PC-3 (cell line): ENCODE measurements around the gene CYS1. TPM values are rescaled to one million over a fixed set of nuclear protein-coding genes. Genes with fewer than 3 reads are reported as not detected.
"Not testable (repeated sequence)": the region's sequence is repeated elsewhere in the genome, so short reads cannot be mapped to it uniquely, and the experiment has no call there.

Experiments
- ATAC-seq: fragments of 200-7000 bp; cut with Tn5 transposase; 2 replicates; pipeline ENCODE4 v1.9.1; 2020; ENCODE audit warnings: mild to moderate bottlenecking, moderate library complexity
- BruUV-seq: library from RNA; stranded (reverse); fragments of 400-500 nt; replicated peaks from 2 replicates; lab custom pipeline; 2021; lab: Mats Ljungman, UMichigan
- CTCF ChIA-PET: fragments of 300-600 bp; sonication (Branson Sonifier 250); formaldehyde crosslinking; loops from one replicate; lab custom pipeline; 2022; ENCODE audit warnings: antibody characterized with exemption; lab: Charles Lee
- POLR2A ChIA-PET: fragments of 300-600 bp; sonication (Branson Sonifier 250); formaldehyde crosslinking; loops from one replicate; lab custom pipeline; 2022; ENCODE audit warnings: antibody characterized with exemption; ENCODE audit not compliant: unreplicated experiment; lab: Charles Lee
- DNase-seq: peaks from one replicate; pipeline ENCODE4 v3.0.0-alpha.2; 2015
- H2AFZ ChIP-seq: fragments of 300-600 bp; sonication (generic); 2 replicates; pipeline ENCODE4 v1.6.0; 2016; ENCODE audit warnings: antibody characterized with exemption, low read length
- H3F3A ChIP-seq: fragments of 300-600 bp; sonication (generic); one replicate; pipeline ENCODE4 v1.6.0; 2017; ENCODE audit warnings: antibody characterized with exemption, low read length, control low read depth, mild to moderate bottlenecking; ENCODE audit not compliant: unreplicated experiment
- H3K27ac ChIP-seq: fragments of 300-600 bp; sonication (generic); 2 replicates; pipeline ENCODE4 v1.5.1; 2016; ENCODE audit warnings: mild to moderate bottlenecking, low read length
- H3K27me3 ChIP-seq: fragments of 300-600 bp; sonication (generic); 2 replicates; pipeline ENCODE4 v1.6.1; 2016; ENCODE audit warnings: low read length, mixed read lengths
- H3K36me3 ChIP-seq: fragments of 300-600 bp; sonication (generic); 2 replicates; pipeline ENCODE4 v1.6.1; 2016; ENCODE audit warnings: low read depth, mixed run types, low read length, mixed read lengths
- H3K4me1 ChIP-seq: fragments of 300-600 bp; sonication (generic); 2 replicates; pipeline ENCODE4 v1.5.1; 2016; ENCODE audit warnings: low read length; ENCODE audit not compliant: insufficient read depth
- H3K4me2 ChIP-seq: fragments of 300-600 bp; sonication (generic); 2 replicates; pipeline ENCODE4 v1.6.0; 2016; ENCODE audit warnings: low read length
- H3K4me3 ChIP-seq: fragments of 300-600 bp; sonication (generic); 2 replicates; pipeline ENCODE4 v1.5.1; 2016; ENCODE audit warnings: mild to moderate bottlenecking, low read length, mixed read lengths
- H3K79me2 ChIP-seq: fragments of 300-600 bp; sonication (generic); 2 replicates; pipeline ENCODE4 v1.6.1; 2017; ENCODE audit warnings: low read length, mixed read lengths
- H3K9ac ChIP-seq: fragments of 300-600 bp; sonication (generic); 2 replicates; pipeline ENCODE4 v1.6.0; 2016; ENCODE audit warnings: mild to moderate bottlenecking, low read length
- H3K9me2 ChIP-seq: fragments of 300-600 bp; sonication (generic); replicated peaks from 2 replicates; pipeline ENCODE4 v1.6.1; 2016; ENCODE audit warnings: mixed run types, low read length, mixed read lengths
- H3K9me3 ChIP-seq: fragments of 300-600 bp; sonication (generic); 2 replicates; pipeline ENCODE4 v1.6.1; 2016; ENCODE audit warnings: low read length, mixed read lengths
- H4K20me1 ChIP-seq: fragments of 300-600 bp; sonication (generic); 2 replicates; pipeline ENCODE4 v1.6.1; 2016; ENCODE audit warnings: low read length, mixed read lengths
- EZH2 ChIP-seq: fragments of 300-600 bp; sonication (generic); IDR thresholded peaks from one replicate; pipeline ENCODE4 v1.6.1; 2017; ENCODE audit warnings: antibody characterized with exemption, mild to moderate bottlenecking, low read length; ENCODE audit not compliant: unreplicated experiment
- EZH2phosphoT487 ChIP-seq: fragments of 300-600 bp; sonication (generic); IDR thresholded peaks from 2 replicates; pipeline ENCODE4 v1.6.1; 2018; ENCODE audit warnings: mild to moderate bottlenecking, antibody characterized with exemption, low read length, borderline replicate concordance
- intact Hi-C: fragments of 100-400 bp; cut with micrococcal nuclease; formaldehyde crosslinking; loops from 2 replicates; pipeline ENCODE4 v1.9.0; 2023
- total RNA-seq: library from RNA; depleted of rRNA; stranded (reverse); fragments of >200 nt; gene quantifications from 2 replicates; pipeline ENCODE4 v1.2.3, GENCODE V29; 2014
- TF ChIP-seq, protein P1 (sequence below): fragments of 300-600 bp; sonication (generic); conservative IDR thresholded peaks from 2 replicates; pipeline ENCODE4 v1.5.1; 2017; ENCODE audit warnings: antibody characterized with exemption, low read depth, mild to moderate bottlenecking, low read length

CYS1 gene
- total RNA-seq, 1 experiment from 2014 or later, result 0.15 TPM

- peaks cover 9% of the 10 kb centered on the region for H4K20me1 ChIP-seq
- no peak for ATAC-seq
- H3K4me2 ChIP-seq, result peak overlapping the region; percentile 89
- H3K4me3 ChIP-seq, result peak overlapping the region; percentile 86
- no peak for DNase-seq
- ChIA-PET POLR2A (no interaction called here), CTCF (no interaction called here)
- BruUV-seq, result no TSS peak
- peak overlapping the region; percentile 98 for H3K9ac ChIP-seq
- H3K27ac ChIP-seq, result peak overlapping the region; percentile 95
- peaks cover 47% of the 10 kb centered on the region for H3K79me2 ChIP-seq
- H3K27me3 ChIP-seq, result no peaks in the 10 kb centered on the region
- H3K9me3 ChIP-seq, result no peaks in the 10 kb centered on the region
- peaks cover 28% of the 10 kb centered on the region for H3K4me1 ChIP-seq
- H3K9me2 ChIP-seq, result no peaks in the 10 kb centered on the region
- peaks cover 14% of the 10 kb centered on the region for H3K36me3 ChIP-seq
- H3F3A ChIP-seq, result no peaks in the 10 kb centered on the region
- intact Hi-C loops, result loop anchor here (2.0 to 5.0 kb wide), 3 partner anchors 47 to 458 kb away; partner anchors contain the start of gene HPCAL1
- TF ChIP-seq, protein P1, sequence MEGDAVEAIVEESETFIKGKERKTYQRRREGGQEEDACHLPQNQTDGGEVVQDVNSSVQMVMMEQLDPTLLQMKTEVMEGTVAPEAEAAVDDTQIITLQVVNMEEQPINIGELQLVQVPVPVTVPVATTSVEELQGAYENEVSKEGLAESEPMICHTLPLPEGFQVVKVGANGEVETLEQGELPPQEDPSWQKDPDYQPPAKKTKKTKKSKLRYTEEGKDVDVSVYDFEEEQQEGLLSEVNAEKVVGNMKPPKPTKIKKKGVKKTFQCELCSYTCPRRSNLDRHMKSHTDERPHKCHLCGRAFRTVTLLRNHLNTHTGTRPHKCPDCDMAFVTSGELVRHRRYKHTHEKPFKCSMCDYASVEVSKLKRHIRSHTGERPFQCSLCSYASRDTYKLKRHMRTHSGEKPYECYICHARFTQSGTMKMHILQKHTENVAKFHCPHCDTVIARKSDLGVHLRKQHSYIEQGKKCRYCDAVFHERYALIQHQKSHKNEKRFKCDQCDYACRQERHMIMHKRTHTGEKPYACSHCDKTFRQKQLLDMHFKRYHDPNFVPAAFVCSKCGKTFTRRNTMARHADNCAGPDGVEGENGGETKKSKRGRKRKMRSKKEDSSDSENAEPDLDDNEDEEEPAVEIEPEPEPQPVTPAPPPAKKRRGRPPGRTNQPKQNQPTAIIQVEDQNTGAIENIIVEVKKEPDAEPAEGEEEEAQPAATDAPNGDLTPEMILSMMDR, result no peak
- TF ChIP-seq EZH2phosphoT487, result no peak
- no peak for TF ChIP-seq EZH2
- H2AFZ ChIP-seq, result peak overlapping the region; percentile 61; the same call in 1 of the 2 replicates
Observed at GRCh38 chr2:10119601-10120157, 39.5 kb upstream of the CYS1 start.

DNA sequence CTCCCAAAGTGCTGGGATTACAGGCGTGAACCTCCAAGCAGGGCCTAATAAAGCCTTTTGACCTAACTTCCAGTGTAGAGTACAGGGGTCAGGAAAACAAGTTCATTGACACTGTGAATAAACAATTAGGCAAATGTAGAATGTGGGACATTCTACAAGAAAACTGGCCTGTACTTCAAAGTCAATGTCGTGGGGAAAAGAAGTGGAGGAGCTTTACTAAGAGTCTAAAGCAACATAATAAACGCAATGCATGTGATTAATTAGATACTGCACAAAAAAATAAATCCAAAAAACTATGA lies 38.8 kb upstream of the CYS1 start:
- H3F3A ChIP-seq, result no peaks in the 10 kb centered on the region
- H3K4me1 ChIP-seq, result peaks cover 28% of the 10 kb centered on the region
- no peak overlapping the region for H3K4me2 ChIP-seq
- H2AFZ ChIP-seq, result no peak overlapping the region
- peaks cover 8% of the 10 kb centered on the region; the same call in 1 of the 2 replicates for H3K36me3 ChIP-seq
- DNase-seq, result no peak
- H3K9me3 ChIP-seq, result no peaks in the 10 kb centered on the region
- no peak for TF ChIP-seq EZH2
- TF ChIP-seq, protein P1, result no peak
- no peak for TF ChIP-seq EZH2phosphoT487
- H3K79me2 ChIP-seq, result peaks cover 40% of the 10 kb centered on the region
- H4K20me1 ChIP-seq, result peaks cover 3% of the 10 kb centered on the region; the same call in 1 of the 2 replicates
- intact Hi-C loops, result no loop called here
- POLR2A ChIA-PET, result no interaction called here
- CTCF ChIA-PET, result no interaction called here
- H3K9ac ChIP-seq, result no peak overlapping the region
- no TSS peak for BruUV-seq
- no peaks in the 10 kb centered on the region for H3K9me2 ChIP-seq
- H3K27me3 ChIP-seq, result no peaks in the 10 kb centered on the region
- no peak overlapping the region for H3K27ac ChIP-seq
- ATAC-seq, result no peak
- no peak overlapping the region for H3K4me3 ChIP-seq

GRCh38 chr2:10109311-10109710 lies 29.1 kb upstream of the CYS1 start:
- H2AFZ ChIP-seq, result no peak overlapping the region
- ChIA-PET POLR2A (no interaction called here), CTCF (no interaction called here)
- no peaks in the 10 kb centered on the region for H3K9me2 ChIP-seq
- H3K9me3 ChIP-seq, result no peaks in the 10 kb centered on the region
- no TSS peak for BruUV-seq
- ATAC-seq, result no peak
- no peaks in the 10 kb centered on the region for H3K79me2 ChIP-seq
- TF ChIP-seq EZH2 (no peak), EZH2phosphoT487 (no peak)
- TF ChIP-seq, protein P1, result no peak
- H3K4me1 ChIP-seq, result no peaks in the 10 kb centered on the region
- H3K4me2 ChIP-seq, result no peak overlapping the region
- no peak for DNase-seq
- intact Hi-C loops, result no loop called here
- no peak overlapping the region for H3K9ac ChIP-seq
- no peak overlapping the region for H3K4me3 ChIP-seq
- H3F3A ChIP-seq, result no peaks in the 10 kb centered on the region
- H3K27ac ChIP-seq, result no peak overlapping the region
- H3K27me3 ChIP-seq, result no peaks in the 10 kb centered on the region
- no peaks in the 10 kb centered on the region for H4K20me1 ChIP-seq
- H3K36me3 ChIP-seq, result no peaks in the 10 kb centered on the region

- ATAC-seq, H3K36me3 ChIP-seq, H3K4me3 ChIP-seq, H3K9me2 ChIP-seq, H3F3A ChIP-seq, H2AFZ ChIP-seq, BruUV-seq, CTCF ChIA-PET, H3K27ac ChIP-seq, intact Hi-C loops, H3K4me2 ChIP-seq, H3K9ac ChIP-seq, H4K20me1 ChIP-seq, POLR2A ChIA-PET, H3K79me2 ChIP-seq, H3K4me1 ChIP-seq, H3K27me3 ChIP-seq, H3K9me3 ChIP-seq, DNase-seq: not testable (repeated sequence)
Observed at GRCh38 chr2:10104906-10105305, 24.7 kb upstream of the CYS1 start.
